CD4-positive, alpha-beta T cell treated with Interferon gamma for 1 hour (primary cell): ENCODE measurements around the gene CLEC14A.

ENCODE experiments used
- DNase-seq: peaks from one replicate; pipeline ENCODE4 v3.0.0-alpha.2; 2020

The CLEC14A gene

GRCh38 chr14:38248321-38249028 is 7.4 kb downstream of the CLEC14A start:
- DNase-seq: no peak

- no peak for DNase-seq
Measured at GRCh38 chr14:38243696-38244240, 12.1 kb downstream of the CLEC14A start.

GRCh38 chr14:38238878-38239277 is 17.0 kb downstream of the CLEC14A start:
- no peak for DNase-seq

GRCh38 chr14:38238332-38238731 is 17.6 kb downstream of the CLEC14A start:
- DNase-seq: no peak

GRCh38 chr14:38233218-38233617 is 22.7 kb downstream of the CLEC14A start:
- DNase-seq: no peak

- DNase-seq: no peak
Measured at GRCh38 chr14:38226366-38226765, 29.5 kb downstream of the CLEC14A start.

- DNase-seq: no peak
Measured at GRCh38 chr14:38225946-38226345, 29.9 kb downstream of the CLEC14A start.

GRCh38 chr14:38224338-38224737 is 31.6 kb downstream of the CLEC14A start:
- no peak for DNase-seq

GRCh38 chr14:38221077-38221476 is 34.8 kb downstream of the CLEC14A start:
- DNase-seq: no peak

GRCh38 chr14:38217553-38217952 is 38.3 kb downstream of the CLEC14A start:
- DNase-seq: no peak

GRCh38 chr14:38213001-38213400 is 42.9 kb downstream of the CLEC14A start:
- no peak for DNase-seq

- no peak for DNase-seq
Measured at GRCh38 chr14:38212111-38212510, 43.8 kb downstream of the CLEC14A start.

GRCh38 chr14:38211255-38211735 is 44.6 kb downstream of the CLEC14A start:
- no peak for DNase-seq

GRCh38 chr14:38210587-38211216 is 45.2 kb downstream of the CLEC14A start:
- no peak for DNase-seq

GRCh38 chr14:38209572-38210557 is 46.0 kb downstream of the CLEC14A start:
- DNase-seq: no peak

GRCh38 chr14:38208618-38209562 is 47.0 kb downstream of the CLEC14A start:
- DNase-seq: no peak

GRCh38 chr14:38207736-38208617 is 47.9 kb downstream of the CLEC14A start, which contains the start of gene SSTR1:
Gene SSTR1 (plus strand): TSS chr14:38207904. CDS start chr14:38209390, 1,486 bp downstream.
- no peak for DNase-seq

- no peak for DNase-seq
Measured at GRCh38 chr14:38207377-38207735, 48.5 kb downstream of the CLEC14A start.

- DNase-seq: no peak
Measured at GRCh38 chr14:38206689-38207376, 49.1 kb downstream of the CLEC14A start.
